HFFc6 (cell line): Measurements from ENCODE around the gene SLC10A7. TPM values are rescaled to one million over a fixed set of nuclear protein-coding genes. Genes with fewer than 3 reads are reported as not detected.

Source experiments
- DNase-seq: peaks from one replicate; pipeline ENCODE4 v3.0.0-alpha.2; 2018
- H3K27ac Mint-ChIP-seq: 2 replicates; pipeline ENCODE4 v1.8.0; 2020; ENCODE audit warnings: mild to moderate bottlenecking, mixed read lengths
- H3K27me3 Mint-ChIP-seq: 2 replicates; pipeline ENCODE4 v1.8.0; 2021; ENCODE audit warnings: mild to moderate bottlenecking, moderate library complexity, mixed read lengths; ENCODE audit not compliant: insufficient read depth
- H3K36me3 Mint-ChIP-seq: 2 replicates; pipeline ENCODE4 v1.8.0; 2021; ENCODE audit warnings: low read depth, mixed read lengths
- H3K4me1 Mint-ChIP-seq: 2 replicates; pipeline ENCODE4 v1.8.0; 2020; ENCODE audit warnings: low read depth, mixed read lengths
- H3K4me3 Mint-ChIP-seq: 2 replicates; pipeline ENCODE4 v1.8.0; 2020; ENCODE audit warnings: mild to moderate bottlenecking, moderate library complexity, mixed read lengths
- H3K9me3 Mint-ChIP-seq: 2 replicates; pipeline ENCODE4 v1.8.0; 2020; ENCODE audit warnings: mild to moderate bottlenecking, mixed read lengths
- total RNA-seq, 6 experiments: library from RNA; stranded (reverse); fragmentation: NEBNext Ultra II Directional; extraction: Animal tissue kit (Norgen Biotek cat#: 25700); gene quantifications; 2 replicates in 1 of 6; 3 replicates in 5 of 6; pipeline ENCODE4 v1.2.3, GENCODE V29; 2021
- TF ChIP-seq, protein P1 (sequence below): fragments of 200-600 bp; sonication (generic); IDR thresholded peaks from 2 replicates; pipeline ENCODE4 v1.5.0; 2021; ENCODE audit warnings: antibody characterized with exemption, mild to moderate bottlenecking

The SLC10A7 gene
- total RNA-seq, 6 experiments from 2014 or later, result 8.8 to 13.2 (median 10.7) TPM

DNA sequence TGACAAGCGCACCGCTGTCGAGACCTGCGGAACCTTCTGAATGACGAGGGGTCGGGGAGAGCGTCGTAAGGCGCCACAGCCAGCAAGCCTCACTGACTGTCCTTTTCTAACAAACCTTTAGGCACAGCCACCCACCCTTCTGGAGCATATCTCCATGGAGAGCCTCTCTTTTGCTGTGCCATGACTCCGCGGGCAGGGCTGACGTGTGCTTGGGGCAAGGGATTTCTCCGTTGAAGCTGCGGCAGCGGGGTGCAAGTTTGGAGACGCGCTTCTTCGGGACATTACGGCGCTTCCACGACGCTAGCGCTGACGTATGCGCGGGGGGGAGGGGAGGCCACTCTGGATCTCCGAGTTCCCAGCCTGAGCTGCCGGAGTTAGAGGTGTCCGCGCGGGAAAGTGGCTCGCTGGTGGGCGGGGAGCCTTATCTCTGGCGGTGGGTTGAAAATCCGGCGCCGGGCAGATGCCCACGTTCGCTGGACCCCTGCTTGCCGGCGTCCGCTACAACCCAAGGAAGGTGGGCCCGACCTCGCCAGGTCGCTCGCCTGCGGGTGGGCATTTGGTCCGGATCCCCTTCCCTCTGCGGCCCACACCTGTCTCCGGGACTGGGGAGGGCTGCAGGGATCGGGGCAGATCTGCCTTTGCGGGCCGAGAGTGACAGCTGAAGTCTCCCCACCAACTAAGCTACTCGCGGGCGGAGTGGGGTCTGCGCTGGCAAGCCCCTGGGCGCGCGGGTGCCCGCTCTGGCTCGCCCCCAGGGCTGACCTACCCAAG is 543 bp upstream of the SLC10A7 start:
- Mint-ChIP-seq H3K27ac (no peak overlapping the region; the same call in 1 of the 2 replicates), H3K4me3 (no peak overlapping the region), H3K9me3 (no peaks in the 10 kb centered on the region), H3K36me3 (no peaks in the 10 kb centered on the region), H3K27me3 (peaks cover 2% of the 10 kb centered on the region; the same call in 1 of the 2 replicates), H3K4me1 (peaks cover 24% of the 10 kb centered on the region)
- peak; percentile 71 for DNase-seq
- TF ChIP-seq, protein P1, sequence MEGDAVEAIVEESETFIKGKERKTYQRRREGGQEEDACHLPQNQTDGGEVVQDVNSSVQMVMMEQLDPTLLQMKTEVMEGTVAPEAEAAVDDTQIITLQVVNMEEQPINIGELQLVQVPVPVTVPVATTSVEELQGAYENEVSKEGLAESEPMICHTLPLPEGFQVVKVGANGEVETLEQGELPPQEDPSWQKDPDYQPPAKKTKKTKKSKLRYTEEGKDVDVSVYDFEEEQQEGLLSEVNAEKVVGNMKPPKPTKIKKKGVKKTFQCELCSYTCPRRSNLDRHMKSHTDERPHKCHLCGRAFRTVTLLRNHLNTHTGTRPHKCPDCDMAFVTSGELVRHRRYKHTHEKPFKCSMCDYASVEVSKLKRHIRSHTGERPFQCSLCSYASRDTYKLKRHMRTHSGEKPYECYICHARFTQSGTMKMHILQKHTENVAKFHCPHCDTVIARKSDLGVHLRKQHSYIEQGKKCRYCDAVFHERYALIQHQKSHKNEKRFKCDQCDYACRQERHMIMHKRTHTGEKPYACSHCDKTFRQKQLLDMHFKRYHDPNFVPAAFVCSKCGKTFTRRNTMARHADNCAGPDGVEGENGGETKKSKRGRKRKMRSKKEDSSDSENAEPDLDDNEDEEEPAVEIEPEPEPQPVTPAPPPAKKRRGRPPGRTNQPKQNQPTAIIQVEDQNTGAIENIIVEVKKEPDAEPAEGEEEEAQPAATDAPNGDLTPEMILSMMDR, result no peak

DNA sequence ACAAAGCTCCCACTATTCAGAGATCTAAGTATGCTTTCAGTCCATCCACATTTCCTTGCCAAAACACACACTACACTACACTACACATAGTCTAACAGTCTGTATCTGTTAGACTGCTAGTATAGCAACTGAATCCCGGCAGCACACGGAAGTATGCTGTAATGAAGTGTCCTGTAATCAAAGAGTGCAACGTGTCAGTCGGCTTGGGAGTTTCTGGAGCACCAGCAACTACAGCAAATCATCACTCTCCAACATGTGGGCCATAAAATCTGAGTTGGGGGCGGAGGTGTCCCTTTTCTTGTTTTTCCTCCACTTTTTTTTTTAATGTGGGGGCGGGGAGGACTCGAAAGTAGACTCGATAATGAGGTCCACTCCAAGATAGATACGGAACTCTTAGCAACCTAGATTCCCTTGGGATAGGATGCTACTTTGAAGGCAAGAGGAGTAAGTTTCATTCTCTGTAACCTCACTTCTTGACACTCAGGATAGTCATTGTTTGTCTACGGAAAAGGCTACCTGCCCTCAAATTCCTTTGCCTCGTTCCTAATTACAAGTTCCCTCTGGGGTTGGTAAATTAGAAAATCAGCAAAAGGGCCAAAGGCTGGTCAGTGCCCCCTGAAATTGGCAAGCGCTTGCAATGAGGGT is 722 bp downstream of the SLC10A7 start:
- H3K27me3 Mint-ChIP-seq, result no peaks in the 10 kb centered on the region
- H3K36me3 Mint-ChIP-seq, result 0 out of 2 replicates have a peak, but pooled peaks cover 2% of the 10 kb centered on the region
- H3K4me1 Mint-ChIP-seq, result peaks cover 24% of the 10 kb centered on the region
- H3K27ac Mint-ChIP-seq, result no peak overlapping the region
- no peak overlapping the region for H3K4me3 Mint-ChIP-seq
- no peaks in the 10 kb centered on the region for H3K9me3 Mint-ChIP-seq
- peak; percentile 56 for DNase-seq
- TF ChIP-seq, protein P1, result no peak

DNA sequence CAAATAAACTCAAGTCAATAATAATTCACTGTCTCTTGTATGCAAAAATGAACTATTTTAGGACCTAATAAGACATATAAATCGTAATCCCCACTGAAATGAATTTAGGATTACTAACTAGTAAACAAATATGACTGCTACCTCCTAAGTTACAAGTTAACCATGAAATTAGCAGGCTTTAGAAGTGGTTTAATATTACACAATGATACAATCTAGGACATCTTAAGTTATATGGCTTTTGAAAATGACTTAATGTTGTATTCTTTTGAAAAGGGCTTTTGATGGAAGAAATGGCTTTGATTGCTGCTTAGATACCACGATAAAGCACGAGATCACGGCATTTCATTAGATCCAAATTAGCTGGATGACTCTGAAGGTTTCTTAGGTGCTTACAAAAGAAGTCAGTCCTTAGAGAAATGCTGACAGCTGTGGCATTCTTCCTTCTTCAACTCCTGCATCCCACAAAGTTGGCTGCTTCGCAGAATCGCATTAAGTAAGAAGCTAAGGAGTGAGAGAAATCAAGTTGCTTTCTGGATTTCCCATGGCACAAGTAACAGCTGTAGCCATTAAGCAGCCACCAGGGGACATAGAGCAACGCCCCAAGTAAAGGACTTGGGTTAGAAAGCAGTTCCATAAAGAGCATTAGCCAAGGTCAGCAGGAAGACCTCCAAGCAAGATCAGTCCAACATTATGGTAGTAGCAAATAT is 6.9 kb downstream of the SLC10A7 start:
- Mint-ChIP-seq H3K4me1 (peaks cover 13% of the 10 kb centered on the region; the same call in 1 of the 2 replicates), H3K4me3 (no peak overlapping the region), H3K27me3 (no peaks in the 10 kb centered on the region), H3K36me3 (peaks cover 11% of the 10 kb centered on the region; the same call in 1 of the 2 replicates), H3K27ac (no peak overlapping the region), H3K9me3 (no peaks in the 10 kb centered on the region)
- DNase-seq, result no peak
- TF ChIP-seq, protein P1, result no peak

DNA sequence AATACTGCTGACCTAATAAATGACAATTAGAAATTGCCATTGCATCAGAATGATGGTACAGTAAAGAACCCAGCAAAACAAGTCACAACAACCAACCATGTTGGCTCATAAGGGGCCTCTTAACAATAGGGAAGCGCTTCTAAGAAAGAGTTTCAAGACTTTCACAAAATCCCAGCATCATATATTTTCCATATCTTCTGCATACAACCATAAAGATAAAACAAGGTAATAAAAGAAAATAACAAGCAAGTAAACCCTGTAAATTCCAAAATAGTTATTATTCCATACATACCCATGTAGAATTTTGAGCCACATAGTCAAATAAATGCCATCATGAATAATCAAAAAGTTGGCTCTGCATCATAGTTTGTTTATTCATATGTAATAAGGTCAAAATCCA is 8.2 kb downstream of the SLC10A7 start:
- TF ChIP-seq, protein P1, result no peak
- Mint-ChIP-seq H3K36me3 (peaks cover 23% of the 10 kb centered on the region), H3K9me3 (no peaks in the 10 kb centered on the region), H3K27me3 (no peaks in the 10 kb centered on the region), H3K4me3 (no peak overlapping the region), H3K4me1 (peaks cover 19% of the 10 kb centered on the region), H3K27ac (no peak overlapping the region)
- no peak for DNase-seq

DNA sequence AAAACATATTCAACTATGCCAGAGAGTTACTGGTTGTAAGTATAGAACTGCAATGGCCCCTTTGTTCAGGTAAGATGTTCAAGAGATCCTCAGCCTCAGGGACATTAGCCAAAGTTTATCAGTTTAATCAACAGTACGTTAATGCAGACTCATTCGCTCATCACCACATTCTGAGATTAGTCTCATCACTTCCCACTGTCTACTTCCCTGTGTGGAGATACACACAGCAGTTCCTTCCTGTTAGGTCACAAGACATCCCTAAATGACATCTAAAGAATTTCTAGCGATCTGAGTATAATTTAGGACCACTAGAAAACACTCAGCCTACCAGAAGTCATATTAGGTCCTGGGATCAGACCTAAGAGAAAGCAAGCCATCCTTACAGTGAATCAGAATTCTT is 10.4 kb downstream of the SLC10A7 start:
- H3K4me3 Mint-ChIP-seq, result no peak overlapping the region
- no peak overlapping the region for H3K27ac Mint-ChIP-seq
- peaks cover 34% of the 10 kb centered on the region for H3K36me3 Mint-ChIP-seq
- H3K27me3 Mint-ChIP-seq, result no peaks in the 10 kb centered on the region
- peaks cover 22% of the 10 kb centered on the region for H3K4me1 Mint-ChIP-seq
- TF ChIP-seq, protein P1, result no peak
- H3K9me3 Mint-ChIP-seq, result no peaks in the 10 kb centered on the region
- no peak for DNase-seq
